Stimulated activated naive CD4-positive, alpha-beta T cell treated with Interleukin-2 at 50 U/mL for 16 hours (primary cell): ENCODE data around the gene SLC13A3.

Experiments
- DNase-seq: peaks from one replicate; lab custom pipeline; 2025; lab: John Stamatoyannopoulos, UW

SLC13A3 gene

DNA sequence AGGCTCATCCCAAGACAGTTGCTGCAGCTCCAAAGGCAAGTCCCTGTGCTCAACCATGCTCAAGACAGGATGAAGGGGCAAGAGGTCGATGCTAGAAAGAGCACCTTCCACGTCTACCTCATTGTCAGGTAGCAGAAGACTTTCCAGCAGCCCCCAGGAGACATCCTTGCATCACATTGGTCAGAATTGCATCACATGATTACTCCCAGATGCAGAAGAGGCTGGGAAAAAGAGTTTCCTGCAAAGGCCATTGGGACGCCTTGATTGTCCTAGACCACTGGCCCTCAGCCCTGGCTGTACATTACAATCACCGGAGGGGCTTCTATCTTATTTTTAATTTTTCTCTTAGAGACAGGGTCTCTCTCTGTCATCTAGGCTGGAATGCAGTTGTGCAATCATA, 120.6 kb downstream of the SLC13A3 start:
- no peak for DNase-seq

DNA sequence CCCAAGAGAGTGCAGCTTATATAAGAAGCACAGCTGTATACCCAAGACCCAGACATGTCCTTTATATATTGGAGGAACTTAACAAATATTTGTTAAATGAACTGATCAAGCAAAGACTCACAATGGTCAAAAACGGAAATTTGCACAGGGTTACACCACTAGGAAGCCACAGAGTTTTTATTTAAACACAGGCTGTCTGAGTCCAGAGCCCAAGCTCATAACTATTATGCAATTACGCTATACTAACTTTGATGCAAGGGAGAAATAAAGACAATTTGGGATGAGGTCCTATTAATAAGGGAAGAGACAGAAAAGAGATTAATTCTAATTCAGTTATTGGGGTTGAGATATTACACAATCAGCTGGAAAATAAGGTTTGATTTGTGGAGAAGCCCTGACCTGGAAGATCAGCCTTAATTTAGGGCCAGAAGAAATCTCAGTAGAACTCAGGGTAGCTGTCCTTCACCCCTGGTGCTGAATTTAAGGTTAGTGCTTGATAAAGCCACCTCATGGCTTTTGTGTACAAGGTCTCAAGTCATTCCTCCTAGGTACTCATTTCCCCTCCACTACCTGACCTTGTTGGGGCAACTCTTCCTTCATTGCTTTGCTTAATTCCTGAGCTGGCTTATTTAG, 127.4 kb downstream of the SLC13A3 start:
- DNase-seq, result no peak

DNA sequence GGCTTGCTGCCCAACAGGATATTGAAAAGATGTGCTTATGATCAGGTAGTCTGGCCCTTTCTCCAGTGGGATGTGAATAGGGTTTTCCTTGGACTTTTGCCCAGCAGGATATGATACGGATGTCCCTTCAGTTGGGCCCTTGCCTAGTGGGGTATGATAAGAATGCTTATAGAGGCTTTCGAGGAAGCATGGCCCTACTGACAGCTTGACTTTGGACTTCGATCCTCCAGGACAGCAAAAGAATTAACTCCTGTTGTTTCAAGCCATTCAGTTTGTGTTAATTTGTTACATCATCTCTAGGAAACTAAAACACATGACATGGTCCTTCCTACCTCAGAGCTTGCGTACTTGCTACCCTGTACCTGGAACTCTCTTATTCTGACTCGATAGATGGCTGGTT, 128.2 kb downstream of the SLC13A3 start:
- DNase-seq, result no peak

DNA sequence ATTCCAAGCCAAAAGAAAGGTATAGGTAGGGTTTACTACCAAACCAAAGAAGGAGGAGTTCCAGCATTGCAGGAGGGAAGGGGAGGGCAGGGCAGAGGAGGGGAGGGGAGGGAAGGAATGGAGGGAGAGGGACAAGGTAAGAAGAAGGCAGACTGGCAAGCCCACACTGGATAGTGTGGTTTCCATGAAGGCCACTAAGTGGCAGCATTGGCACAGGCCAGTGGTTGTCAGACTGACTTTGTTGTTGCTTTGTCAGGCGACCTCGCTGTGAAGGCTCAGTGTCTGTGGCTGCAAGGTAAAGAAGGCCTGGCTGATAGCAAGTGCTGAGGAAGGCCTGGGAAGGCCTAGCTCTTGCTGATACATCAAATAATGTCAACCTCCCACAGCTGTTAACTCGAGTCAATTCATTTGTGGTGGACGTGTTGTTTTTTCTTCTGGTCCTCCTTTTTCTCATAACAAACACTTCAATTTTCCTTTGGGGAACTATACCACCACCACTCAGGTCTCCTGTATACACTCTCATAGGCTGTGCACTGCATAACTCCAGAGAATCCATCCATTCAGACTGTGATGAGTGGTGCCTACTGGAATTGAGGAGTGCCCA, 130.2 kb downstream of the SLC13A3 start:
- peak; percentile 23 for DNase-seq

DNA sequence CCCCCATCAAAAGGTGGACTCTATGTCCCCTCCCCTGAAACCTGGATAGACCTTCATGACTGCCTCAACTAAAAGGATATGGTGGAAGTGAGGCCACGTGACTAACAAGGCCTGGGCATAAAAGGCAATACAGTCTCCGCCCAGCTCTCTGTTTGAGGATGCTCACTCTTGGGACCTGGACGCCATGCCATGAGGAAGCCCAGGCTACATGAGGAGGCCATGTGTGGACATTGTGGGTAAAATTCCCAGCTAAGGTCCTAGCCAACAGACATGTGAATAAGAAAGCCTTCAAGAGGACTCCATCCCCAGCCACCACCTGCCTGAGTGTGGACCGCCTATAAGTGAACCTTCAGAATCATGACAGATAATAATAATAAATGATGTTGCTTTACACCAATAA, 130.7 kb downstream of the SLC13A3 start:
- DNase-seq, result no peak

DNA sequence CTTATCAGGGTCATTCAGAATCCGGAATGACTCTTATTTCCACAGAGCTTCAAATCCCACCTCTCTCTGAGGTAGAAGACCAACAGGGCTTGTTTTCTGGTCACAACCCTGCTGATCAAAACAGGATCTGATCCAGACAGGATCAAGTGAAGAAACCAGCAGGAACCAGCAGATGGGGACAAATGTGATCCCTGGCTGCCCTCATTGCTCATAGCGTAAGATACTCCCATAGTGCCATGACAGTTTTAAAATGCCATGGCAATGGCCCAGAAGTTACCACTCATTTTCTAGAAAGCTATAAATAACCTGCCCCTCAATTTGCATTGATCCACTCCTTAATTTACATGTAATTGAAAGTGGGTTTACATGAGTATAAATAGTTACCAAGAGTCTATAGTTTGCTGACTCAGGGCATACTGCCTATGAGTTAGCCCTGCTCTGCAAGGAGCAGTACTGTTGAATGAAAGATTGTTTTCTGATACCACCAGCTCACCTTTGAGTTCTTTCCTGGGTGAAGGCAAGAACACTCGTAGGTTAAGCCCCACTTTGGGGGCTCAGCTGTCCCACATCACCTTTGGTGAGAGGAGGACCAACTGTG, 131.7 kb downstream of the SLC13A3 start:
- no peak for DNase-seq

DNA sequence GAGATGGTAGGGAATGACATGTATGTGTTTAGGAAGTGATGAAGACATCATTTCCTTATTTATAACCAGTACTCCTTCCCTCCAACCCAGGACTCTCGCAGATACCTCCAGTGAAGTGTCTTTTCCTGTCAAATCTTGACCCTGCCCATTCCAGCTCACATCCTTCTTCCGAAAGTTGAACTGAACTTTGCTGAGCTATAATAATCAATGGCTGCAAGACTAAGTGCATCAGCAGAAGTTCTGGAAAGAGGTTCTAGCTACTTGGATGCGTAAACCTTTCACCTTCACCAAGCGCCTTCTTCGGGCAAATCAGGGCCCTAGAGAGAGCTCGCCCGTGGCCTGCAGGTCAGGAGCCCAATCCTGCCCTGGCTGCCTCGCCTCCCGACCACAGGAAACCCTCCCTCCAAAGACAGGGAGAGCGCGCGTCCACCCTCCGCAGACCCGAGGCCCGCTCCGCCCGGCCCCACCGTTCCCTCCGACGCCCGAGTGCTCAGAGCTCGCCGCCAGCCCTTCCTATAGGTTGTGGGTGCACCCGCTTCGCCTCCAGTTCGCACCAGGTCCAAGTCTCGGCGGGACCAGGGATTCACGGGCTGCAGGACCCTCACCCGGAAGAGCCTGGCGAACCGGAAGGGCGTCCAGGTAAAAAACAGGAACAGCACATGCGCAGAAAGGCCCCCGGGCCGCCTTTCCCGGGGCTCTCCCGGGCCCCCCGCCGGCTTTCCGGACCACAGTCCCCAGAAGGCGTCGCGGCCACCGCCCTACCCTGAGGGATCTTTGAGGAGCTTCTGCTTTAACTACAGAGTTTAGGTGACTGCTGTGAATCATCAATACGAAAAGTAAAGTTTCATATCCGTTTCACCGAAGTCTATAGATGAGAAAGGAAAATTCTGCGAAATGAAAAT, 138.1 kb downstream of the SLC13A3 start, which contains the start of gene ZNF334:
ZNF334 (minus strand) TSS at position 617 of the 902 bp plus-strand sequence. CDS start 1,457 bp downstream, outside the sequence.
- DNase-seq, result peak; percentile 20

DNA sequence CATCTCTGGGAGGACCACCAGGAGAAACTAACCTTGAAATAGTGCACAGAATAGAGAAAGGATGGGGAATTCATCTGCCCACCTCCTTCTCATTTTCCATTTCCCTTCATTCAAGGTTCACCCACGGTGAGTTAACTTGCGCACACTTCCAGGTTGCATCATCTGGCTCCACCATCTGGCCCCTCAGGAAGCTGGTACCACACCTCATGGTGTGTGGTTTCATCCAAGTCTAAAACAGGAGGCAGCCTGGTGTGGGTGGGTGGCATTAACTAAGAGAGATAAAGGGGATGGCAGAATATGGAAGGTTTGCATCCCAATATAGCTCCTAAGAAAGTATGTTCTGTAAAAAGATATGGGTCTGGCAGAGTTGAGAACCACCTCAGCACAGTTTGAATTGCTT, 141.7 kb downstream of the SLC13A3 start:
- no peak for DNase-seq
